GM19099 (cell line): ENCODE results near the gene TMUB1.

Experiments
- POLR2A ChIP-seq: IDR thresholded peaks from 3 replicates; pipeline ENCODE4 v1.6.1; 2011; ENCODE audit warnings: low read depth; ENCODE audit not compliant: insufficient read length; ENCODE audit errors: extremely low read depth

TMUB1 gene

GRCh38 chr7:151083071-151083823, at the start of gene TMUB1:
Gene TMUB1 (minus strand): TSS chr7:151083493. CDS start chr7:151082563, 930 bp downstream.
- TF ChIP-seq POLR2A: peak; percentile 65

GRCh38 chr7:151132461-151133205, 49.3 kb upstream of the TMUB1 start:
- TF ChIP-seq POLR2A: no peak

GRCh38 chr7:151131592-151132293, 48.5 kb upstream of the TMUB1 start:
- no peak for TF ChIP-seq POLR2A

GRCh38 chr7:151131224-151131591, 47.9 kb upstream of the TMUB1 start:
- no peak for TF ChIP-seq POLR2A

- TF ChIP-seq POLR2A: no peak
These were observed 47.5 kb upstream of the TMUB1 start for GRCh38 chr7:151130741-151131157.

GRCh38 chr7:151129960-151130591, 46.8 kb upstream of the TMUB1 start:
- no peak for TF ChIP-seq POLR2A

GRCh38 chr7:151129117-151129959, 46.0 kb upstream of the TMUB1 start:
- no peak for TF ChIP-seq POLR2A

- no peak for TF ChIP-seq POLR2A
These were observed 45.4 kb upstream of the TMUB1 start for GRCh38 chr7:151128716-151129115.

- TF ChIP-seq POLR2A: no peak
These were observed 44.9 kb upstream of the TMUB1 start for GRCh38 chr7:151128144-151128543.

- TF ChIP-seq POLR2A: no peak
These were observed 43.3 kb upstream of the TMUB1 start for GRCh38 chr7:151126491-151127137.

- TF ChIP-seq POLR2A: no peak
These were observed 42.7 kb upstream of the TMUB1 start for GRCh38 chr7:151125846-151126481.

- no peak for TF ChIP-seq POLR2A
These were observed 42.2 kb upstream of the TMUB1 start for GRCh38 chr7:151125470-151125845.

GRCh38 chr7:151124899-151125399, 41.7 kb upstream of the TMUB1 start:
- TF ChIP-seq POLR2A: no peak

- TF ChIP-seq POLR2A: no peak
These were observed 41.2 kb upstream of the TMUB1 start for GRCh38 chr7:151124481-151124880.
